ENCODE data around the gene LPCAT3. TPM values are rescaled to one million over a fixed set of nuclear protein-coding genes. Genes with fewer than 3 reads are reported as not detected.
"Not testable (repeated sequence)": the region's sequence is repeated elsewhere in the genome, so short reads cannot be mapped to it uniquely, and the experiment has no call there.

LPCAT3 gene
- total RNA-seq, 4 donors from 2014 or later, result 27.5 to 46.3 (median 32.7) TPM

GRCh38 chr12:7058850-7059395 is 40.6 kb upstream of the LPCAT3 start:
- Histone ChIP-seq H3K27ac (no peak overlapping the region), H3K27me3 (no peaks in the 10 kb centered on the region), H3K9me3 (no peaks in the 10 kb centered on the region), H3K4me3 (no peak overlapping the region), H3K36me3 (peaks cover 0 to under 1% (median 0%) of the 10 kb centered on the region in 3 donors), H3K4me1 (peaks cover 8 to 56% (median 27%) of the 10 kb centered on the region in 3 donors)
- 88 to 96% methylated on average over 7 to 9 of the region's 9 CpGs for WGBS, 2 donors
- no peak for DNase-seq
- TF ChIP-seq POLR2A (IDR thresholded peaks at IDR 0.05), result no peak
- no peak for TF ChIP-seq CTCF (IDR thresholded peaks at IDR 0.05)
- intact Hi-C loops (cut with DNase I), result loop anchor here (5.0 kb wide), 1 partner anchor 33 kb away; the partner anchor contains the start of gene C1R

GRCh38 chr12:7058163-7058845 is 40.0 kb upstream of the LPCAT3 start:
- 76 to 79% methylated on average over 2 to 3 of the region's 3 CpGs for WGBS, 2 donors
- Histone ChIP-seq H3K9me3 (no peaks in the 10 kb centered on the region), H3K36me3 (no peaks in the 10 kb centered on the region), H3K4me1 (peaks cover 8 to 50% (median 24%) of the 10 kb centered on the region in 3 donors), H3K4me3 (no peak overlapping the region), H3K27me3 (no peaks in the 10 kb centered on the region), H3K27ac (no peak overlapping the region)
- TF ChIP-seq CTCF (IDR thresholded peaks at IDR 0.05) (no peak), POLR2A (IDR thresholded peaks at IDR 0.05) (no peak)
- no peak for DNase-seq
- intact Hi-C loops (cut with DNase I), result loop anchor here (5.0 kb wide), 1 partner anchor 34 kb away; the partner anchor contains the start of gene C1R

GRCh38 chr12:7055736-7056135 is 37.5 kb upstream of the LPCAT3 start:
- not testable (repeated sequence) for H3K4me3 ChIP-seq, H3K27ac ChIP-seq, H3K27me3 ChIP-seq, DNase-seq, H3K9me3 ChIP-seq, H3K36me3 ChIP-seq
- 85 to 100% methylated on average over 2 of the region's 2 CpGs for WGBS, 2 donors
- peaks cover 0 to 25% (median 9%) of the 10 kb centered on the region in 3 donors for H3K4me1 ChIP-seq
- intact Hi-C loops (cut with DNase I), result loop anchor here (5.0 kb wide), 1 partner anchor 37 kb away; the partner anchor contains the start of gene C1R

- Histone ChIP-seq H3K4me1 (peaks cover 0 to 17% (median 6%) of the 10 kb centered on the region in 3 donors), H3K36me3 (no peaks in the 10 kb centered on the region), H3K27ac (no peak overlapping the region), H3K27me3 (no peaks in the 10 kb centered on the region), H3K9me3 (no peaks in the 10 kb centered on the region), H3K4me3 (no peak overlapping the region)
- no peak for DNase-seq
- intact Hi-C loops (cut with DNase I), result loop anchor here (5.0 kb wide), 1 partner anchor 37 kb away; the partner anchor contains the start of gene C1R
- TF ChIP-seq POLR2A (IDR thresholded peaks at IDR 0.05) (no peak), CTCF (IDR thresholded peaks at IDR 0.05) (no peak)
- 79 to 82% methylated on average over 2 to 4 of the region's 4 CpGs for WGBS, 2 donors
These were observed 36.6 kb upstream of the LPCAT3 start for GRCh38 chr12:7054925-7055324.

DNA sequence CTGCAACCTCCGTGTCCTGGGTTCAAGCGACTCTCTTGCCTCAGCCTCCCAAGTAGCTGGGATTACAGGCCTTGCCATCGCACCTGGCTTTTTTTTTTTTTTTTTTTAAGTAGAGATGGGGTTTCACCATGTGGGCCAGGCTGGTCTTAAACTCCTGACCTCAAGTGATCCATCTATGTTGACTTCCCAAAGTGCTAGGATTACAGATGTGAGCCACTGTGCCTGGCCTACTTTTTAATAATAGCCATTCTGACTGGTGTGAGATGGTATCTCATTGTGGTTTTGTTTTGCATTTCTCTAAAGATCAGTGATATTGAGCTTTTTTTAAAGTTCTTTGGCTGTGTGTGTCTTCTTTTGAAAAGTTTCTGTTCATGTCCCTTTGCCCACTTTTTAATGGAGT is 31.7 kb upstream of the LPCAT3 start:
- H3K27ac ChIP-seq; H3K36me3 ChIP-seq; H3K4me3 ChIP-seq; intact Hi-C loops (cut with DNase I); H3K4me1 ChIP-seq; H3K27me3 ChIP-seq; DNase-seq; H3K9me3 ChIP-seq: not testable (repeated sequence)
- WGBS, 2 donors, result 88 to 94% methylated on average over 3 of the region's 3 CpGs

DNA sequence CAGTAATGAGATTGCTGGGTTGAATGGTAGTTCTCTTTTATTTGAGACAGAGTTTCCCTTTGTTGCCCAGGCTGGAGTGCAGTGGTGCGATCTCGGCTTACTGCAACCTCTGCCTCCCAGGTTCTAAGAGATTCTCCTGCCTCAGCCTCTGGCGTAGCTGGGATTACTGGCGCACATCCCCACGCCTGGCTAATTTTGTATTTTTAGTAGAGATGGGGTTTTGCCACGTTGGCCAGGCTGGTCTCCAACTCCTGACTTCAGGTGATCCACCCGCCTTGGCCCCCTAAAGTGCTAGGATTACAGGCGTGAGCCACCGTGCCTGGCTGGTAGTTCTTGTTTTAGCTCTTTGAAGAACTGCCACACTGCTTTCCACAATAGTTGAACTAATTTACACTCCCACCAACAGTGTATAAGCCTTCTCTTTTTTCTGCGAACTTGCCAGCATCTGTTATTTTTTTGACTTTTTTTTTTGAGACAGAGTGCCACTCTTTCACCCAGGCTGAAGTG is 31.2 kb upstream of the LPCAT3 start:
- WGBS, 2 donors, result 78 to 86% methylated on average over 8 to 10 of the region's 10 CpGs
- H3K4me3 ChIP-seq; H3K27ac ChIP-seq; H3K4me1 ChIP-seq; DNase-seq; H3K36me3 ChIP-seq; H3K9me3 ChIP-seq; H3K27me3 ChIP-seq; intact Hi-C loops (cut with DNase I): not testable (repeated sequence)
